ENCODE measurements around the gene SLIT3. TPM values are rescaled to one million over a fixed set of nuclear protein-coding genes. Genes with fewer than 3 reads are reported as not detected.

SLIT3 gene
- total RNA-seq, 2 experiments from 2014 or later, result not detected

DNA sequence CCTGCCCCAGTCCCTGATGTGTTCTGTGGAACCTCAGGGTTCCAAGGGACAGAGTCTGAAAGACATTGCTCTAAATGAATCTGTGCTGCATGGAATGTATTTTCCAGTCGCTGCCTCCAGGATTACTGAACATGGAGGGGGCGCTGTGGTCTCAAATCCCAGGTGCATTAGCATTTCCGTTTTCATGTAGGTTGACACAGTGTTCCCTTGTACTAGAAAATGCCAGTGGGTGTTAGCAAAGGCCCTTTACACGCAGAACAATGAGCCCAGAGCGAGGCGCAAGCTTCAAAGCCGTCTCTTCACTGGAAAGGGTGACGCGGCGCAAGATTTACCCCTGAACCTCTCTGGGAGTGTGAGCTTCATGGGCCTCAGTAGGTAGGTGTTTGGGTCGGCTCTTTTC lies 308.3 kb downstream of the SLIT3 start:
- ChIA-PET POLR2A (no interaction called here), CTCF (no interaction called here)
- Histone ChIP-seq H3K9me3 (ENCODE audit: control insufficient read depth in 1 of 2, insufficient read depth in 1 of 2, low read length in 2 of 2) (no peaks in the 10 kb centered on the region), H3K27me3 (ENCODE audit: control insufficient read depth in 1 of 2, insufficient read depth in 2 of 2, low read length in 2 of 2) (no peaks in the 10 kb centered on the region), H3K27ac (ENCODE audit: low read depth in 1 of 2, low read length in 2 of 2) (no peak overlapping the region), H3K4me3 (ENCODE audit: low read length) (no peak overlapping the region), H3K4me1 (ENCODE audit: insufficient read depth, low read length) (no peaks in the 10 kb centered on the region), H3K36me3 (ENCODE audit: insufficient read depth, low read length) (no peaks in the 10 kb centered on the region)
- intact Hi-C loops (cut with DNase I, micrococcal nuclease), result no loop called here
- Mint-ChIP-seq H3K4me1 (ENCODE audit: low read depth) (no peaks in the 10 kb centered on the region), H3K27ac (no peak overlapping the region), H3K27me3 (peaks cover 11% of the 10 kb centered on the region), H3K36me3 (ENCODE audit: low read depth) (no peaks in the 10 kb centered on the region), H3K4me3 (no peak overlapping the region), H3K9me3 (no peaks in the 10 kb centered on the region)
- no peak for TF ChIP-seq CTCF (IDR thresholded peaks at IDR 0.05)
- ATAC-seq (ENCODE audit: poor library complexity), result no peak
- DNase-seq, result no peak

- no peak for ATAC-seq (ENCODE audit: poor library complexity)
These were observed 308.9 kb downstream of the SLIT3 start for GRCh38 chr5:168992016-168992415.

GRCh38 chr5:168991311-168991710 lies 309.6 kb downstream of the SLIT3 start:
- ChIA-PET CTCF (no interaction called here), POLR2A (no interaction called here)
- intact Hi-C loops (cut with DNase I, micrococcal nuclease), result no loop called here

More at GRCh38 chr5:168992016-168992415, 308.9 kb downstream of the SLIT3 start:
- H3K27me3 Mint-ChIP-seq, result peaks cover 15% of the 10 kb centered on the region
- H3K27ac Mint-ChIP-seq, result no peak overlapping the region
- Histone ChIP-seq H3K27me3 (ENCODE audit: control insufficient read depth in 1 of 2, insufficient read depth in 2 of 2, low read length in 2 of 2) (no peaks in the 10 kb centered on the region), H3K36me3 (ENCODE audit: insufficient read depth, low read length) (no peaks in the 10 kb centered on the region), H3K27ac (ENCODE audit: low read depth in 1 of 2, low read length in 2 of 2) (no peak overlapping the region), H3K4me3 (ENCODE audit: low read length) (no peak overlapping the region), H3K4me1 (ENCODE audit: insufficient read depth, low read length) (no peaks in the 10 kb centered on the region), H3K9me3 (ENCODE audit: control insufficient read depth in 1 of 2, insufficient read depth in 1 of 2, low read length in 2 of 2) (no peaks in the 10 kb centered on the region)
- intact Hi-C loops (cut with DNase I, micrococcal nuclease), result no loop called here
- POLR2A ChIA-PET, result no interaction called here
- H3K4me1 Mint-ChIP-seq (ENCODE audit: low read depth), result no peaks in the 10 kb centered on the region
- no peak for DNase-seq
- TF ChIP-seq CTCF (IDR thresholded peaks at IDR 0.05), result no peak
- CTCF ChIA-PET, result no interaction called here
- no peaks in the 10 kb centered on the region for H3K9me3 Mint-ChIP-seq
- no peak overlapping the region for H3K4me3 Mint-ChIP-seq
- H3K36me3 Mint-ChIP-seq (ENCODE audit: low read depth), result no peaks in the 10 kb centered on the region

More at GRCh38 chr5:168991311-168991710, 309.6 kb downstream of the SLIT3 start:
- Histone ChIP-seq H3K4me1 (ENCODE audit: insufficient read depth, low read length) (no peaks in the 10 kb centered on the region), H3K36me3 (ENCODE audit: insufficient read depth, low read length) (no peaks in the 10 kb centered on the region), H3K9me3 (ENCODE audit: control insufficient read depth in 1 of 2, insufficient read depth in 1 of 2, low read length in 2 of 2) (no peaks in the 10 kb centered on the region), H3K27ac (ENCODE audit: low read depth in 1 of 2, low read length in 2 of 2) (no peak overlapping the region), H3K4me3 (ENCODE audit: low read length) (no peak overlapping the region), H3K27me3 (ENCODE audit: control insufficient read depth in 1 of 2, insufficient read depth in 2 of 2, low read length in 2 of 2) (no peaks in the 10 kb centered on the region)
- H3K27me3 Mint-ChIP-seq, result peaks cover 15% of the 10 kb centered on the region
- no peak overlapping the region for H3K4me3 Mint-ChIP-seq
- no peak for TF ChIP-seq CTCF (IDR thresholded peaks at IDR 0.05)
- H3K9me3 Mint-ChIP-seq, result no peaks in the 10 kb centered on the region
- ATAC-seq (ENCODE audit: poor library complexity) (no peak), DNase-seq (no peak)
- no peaks in the 10 kb centered on the region for H3K36me3 Mint-ChIP-seq (ENCODE audit: low read depth)
- H3K27ac Mint-ChIP-seq, result no peak overlapping the region
- H3K4me1 Mint-ChIP-seq (ENCODE audit: low read depth), result no peaks in the 10 kb centered on the region
